OCI-M2 (cell line): ENCODE measurements around the gene TRDN.

Experiments
- DNase-seq: peaks from one replicate; lab custom pipeline; 2025; ENCODE audit not compliant: unreplicated experiment; lab: John Stamatoyannopoulos, UW

Gene TRDN, protein sequence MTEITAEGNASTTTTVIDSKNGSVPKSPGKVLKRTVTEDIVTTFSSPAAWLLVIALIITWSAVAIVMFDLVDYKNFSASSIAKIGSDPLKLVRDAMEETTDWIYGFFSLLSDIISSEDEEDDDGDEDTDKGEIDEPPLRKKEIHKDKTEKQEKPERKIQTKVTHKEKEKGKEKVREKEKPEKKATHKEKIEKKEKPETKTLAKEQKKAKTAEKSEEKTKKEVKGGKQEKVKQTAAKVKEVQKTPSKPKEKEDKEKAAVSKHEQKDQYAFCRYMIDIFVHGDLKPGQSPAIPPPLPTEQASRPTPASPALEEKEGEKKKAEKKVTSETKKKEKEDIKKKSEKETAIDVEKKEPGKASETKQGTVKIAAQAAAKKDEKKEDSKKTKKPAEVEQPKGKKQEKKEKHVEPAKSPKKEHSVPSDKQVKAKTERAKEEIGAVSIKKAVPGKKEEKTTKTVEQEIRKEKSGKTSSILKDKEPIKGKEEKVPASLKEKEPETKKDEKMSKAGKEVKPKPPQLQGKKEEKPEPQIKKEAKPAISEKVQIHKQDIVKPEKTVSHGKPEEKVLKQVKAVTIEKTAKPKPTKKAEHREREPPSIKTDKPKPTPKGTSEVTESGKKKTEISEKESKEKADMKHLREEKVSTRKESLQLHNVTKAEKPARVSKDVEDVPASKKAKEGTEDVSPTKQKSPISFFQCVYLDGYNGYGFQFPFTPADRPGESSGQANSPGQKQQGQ

GRCh38 chr6:123636782-123637181, at the start of gene TRDN:
Gene TRDN, minus strand, starts transcription at chr6:123636950. Its CDS starts 175 bp downstream, at chr6:123636775.
- no peak for DNase-seq

GRCh38 chr6:123681957-123682462, 45.3 kb upstream of the TRDN start:
- no peak for DNase-seq

DNA sequence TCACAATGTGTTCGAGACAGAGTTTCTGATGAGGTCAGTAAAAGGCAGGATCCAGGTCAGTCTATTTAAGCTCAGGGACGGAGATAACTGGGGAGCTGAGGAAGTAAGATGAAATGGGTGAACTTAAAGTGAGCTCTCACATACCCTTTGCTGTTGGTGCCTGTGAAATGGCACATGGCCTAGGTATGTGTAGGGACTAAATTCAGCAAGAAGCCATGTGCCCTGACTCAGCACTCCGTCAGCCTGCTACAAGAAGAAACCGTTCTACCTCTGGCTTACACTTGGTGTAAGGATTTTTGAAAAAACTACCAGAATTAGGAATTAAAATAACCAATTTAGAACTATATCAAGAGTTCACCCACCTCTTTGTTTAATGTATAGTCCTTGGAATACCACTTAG, 41.1 kb upstream of the TRDN start:
- no peak for DNase-seq

GRCh38 chr6:123676793-123677192, 40.0 kb upstream of the TRDN start:
- no peak for DNase-seq

GRCh38 chr6:123668965-123669591, 32.3 kb upstream of the TRDN start:
- DNase-seq, result no peak

DNA sequence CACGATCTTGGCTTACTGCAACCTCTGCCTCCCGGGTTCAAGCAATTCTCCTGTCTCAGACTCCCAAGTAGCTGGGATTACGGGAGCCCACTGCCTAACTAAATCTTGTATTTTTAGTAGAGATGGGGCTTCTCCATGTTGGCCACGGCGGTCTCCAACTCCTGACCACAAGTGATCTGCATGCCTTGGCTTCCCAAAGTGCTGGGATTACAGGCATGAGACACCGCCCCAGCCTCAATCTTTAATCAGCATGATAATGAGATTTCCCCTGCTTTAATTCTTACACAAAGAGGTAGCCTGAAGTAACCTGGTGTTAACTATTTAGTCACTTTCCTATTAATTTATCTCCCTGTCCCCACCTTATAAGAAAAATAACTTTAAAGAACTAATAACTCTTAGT, 31.3 kb upstream of the TRDN start:
- no peak for DNase-seq

- no peak for DNase-seq
Observed at GRCh38 chr6:123663436-123663835, 26.7 kb upstream of the TRDN start.

DNA sequence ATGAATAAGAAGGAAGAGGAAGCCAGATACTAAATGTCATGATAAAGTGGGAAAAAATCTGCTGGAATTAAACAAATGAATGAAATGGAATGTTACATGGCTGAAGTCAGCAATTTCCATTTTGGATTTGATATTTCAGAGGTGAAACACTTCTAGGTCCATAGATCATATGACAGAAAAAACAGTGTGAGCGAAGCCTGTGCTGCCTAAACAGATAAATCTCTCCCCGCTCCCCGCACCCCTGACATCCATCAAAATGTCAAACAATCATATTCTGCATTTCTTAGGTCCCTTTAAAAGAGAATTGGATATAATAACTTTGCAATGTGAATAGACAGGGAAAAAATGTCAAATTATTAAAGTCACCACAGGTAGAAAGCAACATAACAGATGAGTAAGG, 26.0 kb upstream of the TRDN start:
- no peak for DNase-seq

- DNase-seq, result no peak
Observed at GRCh38 chr6:123661105-123661891, 24.5 kb upstream of the TRDN start.

GRCh38 chr6:123659960-123660748, 23.4 kb upstream of the TRDN start:
- no peak for DNase-seq

DNA sequence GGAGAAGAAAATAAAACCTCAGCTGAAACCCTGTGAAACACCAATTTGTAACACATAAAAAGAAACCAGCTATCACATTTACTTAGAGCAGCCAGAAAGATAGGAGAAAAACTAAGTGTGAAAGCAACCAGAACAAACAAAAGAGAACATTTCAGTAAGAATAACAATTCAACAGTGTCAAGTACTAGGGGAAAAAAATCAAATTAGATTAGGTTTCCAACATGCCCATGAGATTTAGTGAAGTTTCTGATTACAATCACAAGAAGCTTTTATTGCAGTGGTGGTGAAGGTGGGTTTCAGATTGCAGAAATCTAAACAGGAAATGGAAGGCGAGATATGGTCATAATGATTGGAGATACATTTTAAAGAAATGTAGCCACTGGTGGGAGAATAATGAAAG, 22.1 kb upstream of the TRDN start:
- no peak for DNase-seq

GRCh38 chr6:123655521-123656306, 19.0 kb upstream of the TRDN start:
- DNase-seq, result peak; percentile 30

DNA sequence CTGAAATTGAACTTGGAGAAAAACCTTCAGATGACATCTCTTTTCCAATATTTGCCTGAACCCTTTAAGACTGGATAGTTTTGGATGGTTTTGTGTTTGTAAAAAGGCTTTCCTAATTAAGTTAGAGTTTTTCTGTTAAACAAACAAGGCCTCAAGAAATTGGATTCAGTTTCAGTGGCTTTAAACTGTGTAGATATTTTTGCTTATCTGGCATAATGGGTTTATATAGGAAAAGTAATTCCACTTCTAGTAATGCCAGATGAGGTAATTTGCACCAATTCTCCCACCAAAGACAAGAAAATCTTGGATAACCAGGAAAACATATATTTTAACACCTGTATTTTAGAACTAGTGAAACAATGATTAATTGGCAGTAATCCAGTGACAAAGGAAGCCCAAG, 12.0 kb upstream of the TRDN start:
- no peak for DNase-seq

GRCh38 chr6:123648020-123648580, 11.3 kb upstream of the TRDN start:
- no peak for DNase-seq

DNA sequence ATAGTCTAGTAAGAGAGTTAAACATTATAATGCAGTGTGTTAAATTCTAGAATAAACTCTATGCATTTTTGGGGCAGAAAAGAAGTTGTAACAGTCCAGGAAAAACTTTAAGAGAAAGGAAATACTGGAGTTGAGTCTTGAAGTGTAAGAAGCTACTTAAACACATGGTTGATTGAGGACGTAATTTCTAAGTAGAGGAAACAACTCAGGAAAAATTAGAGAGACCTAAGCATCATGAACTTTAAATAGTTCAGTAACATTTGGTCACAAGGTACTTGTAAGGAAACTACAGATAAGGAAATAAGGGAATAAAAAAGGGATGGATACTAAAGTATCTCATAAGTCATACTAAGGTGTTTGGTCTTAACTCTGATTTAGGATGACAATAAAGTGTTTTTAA, 4.7 kb upstream of the TRDN start:
- no peak for DNase-seq

- no peak for DNase-seq
Observed at GRCh38 chr6:123640567-123641187, 3.9 kb upstream of the TRDN start.

DNA sequence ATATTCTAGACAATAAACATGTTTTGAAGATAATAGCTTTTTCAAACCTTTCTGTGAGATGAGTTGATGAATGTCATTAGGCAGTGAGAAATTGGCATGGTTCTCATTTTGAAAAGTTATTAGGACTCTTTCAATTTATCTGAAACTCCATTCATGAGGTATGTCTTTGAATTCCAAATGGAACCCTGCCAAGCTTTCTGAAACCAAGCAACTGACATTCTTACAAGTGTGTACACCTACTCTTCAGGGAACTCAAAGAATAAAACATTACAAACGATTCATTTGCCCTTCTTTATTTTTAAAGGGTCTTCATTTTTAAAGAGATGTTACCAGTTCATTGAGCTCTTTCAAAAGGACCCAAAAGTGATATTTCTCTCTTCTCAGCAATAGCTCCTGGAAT, 2.1 kb upstream of the TRDN start:
- DNase-seq, result no peak

DNA sequence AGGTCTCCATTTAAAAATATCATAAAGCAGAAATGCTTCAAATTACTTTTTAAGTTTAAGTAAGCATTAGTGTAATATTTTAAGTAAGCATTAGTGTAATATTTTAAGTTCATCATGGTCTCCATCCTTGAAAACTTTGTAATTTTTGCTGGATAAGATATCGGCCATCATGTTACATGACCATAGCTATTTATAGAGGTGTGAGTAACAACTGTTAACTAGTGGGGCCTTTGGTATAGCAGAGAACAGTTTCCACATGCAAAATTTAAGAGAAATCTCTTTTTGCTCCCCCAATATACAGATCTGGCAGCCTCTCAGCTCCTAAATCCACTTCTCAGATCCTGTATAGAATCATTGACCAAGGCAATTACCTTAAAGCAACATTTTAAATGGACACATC, 468 bp downstream of the TRDN start:
- DNase-seq, result no peak

GRCh38 chr6:123635567-123635966, 1.2 kb downstream of the TRDN start:
- no peak for DNase-seq
